Parathyroid adenoma (tissue), 2 donors: Measurements from ENCODE around the gene TASP1.

Source experiments
- H2AFZ ChIP-seq: fragments of 300-600 bp; sonication (generic); one replicate; pipeline ENCODE4 v1.7.0; 2017; ENCODE audit warnings: antibody characterized with exemption, mild to moderate bottlenecking
- H3K27ac ChIP-seq: fragments of 300-600 bp; sonication (generic); one replicate; pipeline ENCODE4 v1.7.0; 2017
- H3K27me3 ChIP-seq: fragments of 300-600 bp; sonication (generic); one replicate; pipeline ENCODE4 v1.7.0; 2017; ENCODE audit warnings: low read length; ENCODE audit not compliant: control insufficient read depth, insufficient read depth
- H3K36me3 ChIP-seq: fragments of 300-600 bp; sonication (generic); one replicate; pipeline ENCODE4 v1.7.0; 2017; ENCODE audit warnings: low read length; ENCODE audit not compliant: control insufficient read depth, insufficient read depth
- H3K4me1 ChIP-seq: fragments of 300-600 bp; sonication (generic); one replicate; pipeline ENCODE4 v1.7.0; 2017; ENCODE audit warnings: control low read depth
- H3K4me2 ChIP-seq: fragments of 300-600 bp; sonication (generic); one replicate; pipeline ENCODE4 v1.7.0; 2017; ENCODE audit warnings: low read length
- H3K4me3 ChIP-seq: fragments of 300-600 bp; sonication (generic); one replicate; pipeline ENCODE4 v1.7.0; 2017; ENCODE audit warnings: low read depth, low read length
- H3K79me2 ChIP-seq: fragments of 300-600 bp; sonication (generic); one replicate; pipeline ENCODE4 v1.7.0; 2017; ENCODE audit warnings: control low read depth
- H3K9ac ChIP-seq: fragments of 300-600 bp; sonication (generic); one replicate; pipeline ENCODE4 v1.7.0; 2017; ENCODE audit warnings: mild to moderate bottlenecking
- H3K9me3 ChIP-seq: fragments of 300-600 bp; sonication (generic); one replicate; pipeline ENCODE4 v1.7.0; 2017; ENCODE audit warnings: low read length; ENCODE audit not compliant: control insufficient read depth
- CTCF ChIP-seq: fragments of 300-600 bp; sonication (generic); IDR thresholded peaks from one replicate; pipeline ENCODE4 v1.7.0; 2017; ENCODE audit warnings: antibody characterized with exemption, mild to moderate bottlenecking
- donor health status: primary hyperparathyroidism.

TASP1 gene

GRCh38 chr20:13510837-13511488 lies 127.8 kb downstream of the TASP1 start:
- no peaks in the 10 kb centered on the region for H3K79me2 ChIP-seq
- H3K4me1 ChIP-seq: no peaks in the 10 kb centered on the region
- H2AFZ ChIP-seq: no peak overlapping the region
- no peaks in the 10 kb centered on the region for H3K36me3 ChIP-seq
- no peak overlapping the region for H3K27ac ChIP-seq
- no peaks in the 10 kb centered on the region for H3K9me3 ChIP-seq
- H3K9ac ChIP-seq: no peak overlapping the region
- H3K4me3 ChIP-seq: no peak overlapping the region
- H3K27me3 ChIP-seq: no peaks in the 10 kb centered on the region
- TF ChIP-seq CTCF: no peak
- H3K4me2 ChIP-seq: no peak overlapping the region

GRCh38 chr20:13507646-13508045 lies 131.1 kb downstream of the TASP1 start:
- Histone ChIP-seq H3K4me2 (no peak overlapping the region), H3K79me2 (no peaks in the 10 kb centered on the region), H3K4me3 (no peak overlapping the region), H3K9me3 (no peaks in the 10 kb centered on the region), H3K27ac (no peak overlapping the region), H2AFZ (no peak overlapping the region), H3K27me3 (no peaks in the 10 kb centered on the region), H3K9ac (no peak overlapping the region), H3K36me3 (no peaks in the 10 kb centered on the region), H3K4me1 (no peaks in the 10 kb centered on the region)
- TF ChIP-seq CTCF: no peak

- no peaks in the 10 kb centered on the region for H3K4me1 ChIP-seq
- H3K36me3 ChIP-seq: no peaks in the 10 kb centered on the region
- H3K79me2 ChIP-seq: peaks cover 3% of the 10 kb centered on the region
- no peak overlapping the region for H3K27ac ChIP-seq
- no peaks in the 10 kb centered on the region for H3K27me3 ChIP-seq
- no peak overlapping the region for H3K9ac ChIP-seq
- H3K4me2 ChIP-seq: no peak overlapping the region
- H3K4me3 ChIP-seq: no peak overlapping the region
- no peak for TF ChIP-seq CTCF
- peaks cover 7% of the 10 kb centered on the region for H3K9me3 ChIP-seq
- no peak overlapping the region for H2AFZ ChIP-seq
Observed at GRCh38 chr20:13501500-13501899, 137.2 kb downstream of the TASP1 start.

- no peak overlapping the region for H3K4me3 ChIP-seq
- H3K79me2 ChIP-seq: peaks cover 6% of the 10 kb centered on the region
- no peak overlapping the region for H3K4me2 ChIP-seq
- no peaks in the 10 kb centered on the region for H3K4me1 ChIP-seq
- no peak overlapping the region for H3K27ac ChIP-seq
- no peak overlapping the region for H3K9ac ChIP-seq
- H3K9me3 ChIP-seq: peaks cover 3% of the 10 kb centered on the region
- no peaks in the 10 kb centered on the region for H3K36me3 ChIP-seq
- no peak overlapping the region for H2AFZ ChIP-seq
- H3K27me3 ChIP-seq: no peaks in the 10 kb centered on the region
- no peak for TF ChIP-seq CTCF
Observed at GRCh38 chr20:13494019-13494418, 144.7 kb downstream of the TASP1 start.

- no peak for TF ChIP-seq CTCF
- Histone ChIP-seq H3K4me1 (no peaks in the 10 kb centered on the region), H3K27ac (no peak overlapping the region), H2AFZ (no peak overlapping the region), H3K27me3 (no peaks in the 10 kb centered on the region), H3K36me3 (no peaks in the 10 kb centered on the region), H3K4me3 (no peak overlapping the region), H3K9ac (no peak overlapping the region), H3K9me3 (peaks cover 3% of the 10 kb centered on the region), H3K79me2 (peaks cover 9% of the 10 kb centered on the region), H3K4me2 (no peak overlapping the region)
Observed at GRCh38 chr20:13493143-13493542, 145.6 kb downstream of the TASP1 start.
